GM18861 (cell line): ENCODE data around the gene SEMA3A.
"Not testable (repeated sequence)": the region's sequence is repeated elsewhere in the genome, so short reads cannot be mapped to it uniquely, and the experiment has no call there.

Experiments used
- ATAC-seq: cut with Tn5 transposase; IDR thresholded peaks from one replicate; pipeline ENCODE4 v1.9.1; 2021; ENCODE audit not compliant: unreplicated experiment

SEMA3A gene

DNA sequence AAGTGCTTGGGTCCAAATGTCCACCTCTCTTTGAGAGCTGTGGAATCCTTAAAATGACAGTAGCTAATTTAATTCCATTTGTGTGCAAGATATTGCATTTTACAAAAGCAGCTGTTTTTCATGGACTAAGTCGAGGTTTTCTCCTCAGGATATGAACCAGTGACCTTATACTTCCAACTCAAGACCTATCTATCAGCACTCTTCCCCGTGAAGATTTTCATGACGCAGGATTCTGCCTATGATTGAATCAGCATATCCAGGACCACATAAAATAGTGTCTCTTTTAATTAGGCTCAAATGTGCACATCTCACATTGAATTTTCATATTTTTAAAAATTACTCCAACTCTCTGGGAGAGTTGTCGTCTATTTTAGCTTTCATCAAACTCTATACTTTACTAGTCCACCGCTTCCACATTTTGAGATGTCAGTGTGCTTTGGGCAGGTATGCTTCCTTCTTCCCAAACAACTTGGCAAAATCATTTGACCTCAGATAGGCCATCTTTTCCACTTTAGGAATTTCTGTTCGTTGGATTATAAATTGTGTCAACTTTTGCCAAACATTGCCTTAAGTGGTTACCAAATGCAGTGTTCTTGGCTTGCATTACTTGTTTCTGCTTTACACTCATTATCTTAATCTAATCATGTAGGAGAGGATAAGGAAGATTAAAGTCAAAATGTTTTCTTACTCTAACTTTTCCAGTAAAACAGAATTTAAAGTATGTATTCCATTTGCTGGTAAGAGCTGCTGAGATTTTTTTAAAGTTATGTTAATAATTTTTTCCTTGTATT is 39.4 kb downstream of the SEMA3A start:
- ATAC-seq: no peak

DNA sequence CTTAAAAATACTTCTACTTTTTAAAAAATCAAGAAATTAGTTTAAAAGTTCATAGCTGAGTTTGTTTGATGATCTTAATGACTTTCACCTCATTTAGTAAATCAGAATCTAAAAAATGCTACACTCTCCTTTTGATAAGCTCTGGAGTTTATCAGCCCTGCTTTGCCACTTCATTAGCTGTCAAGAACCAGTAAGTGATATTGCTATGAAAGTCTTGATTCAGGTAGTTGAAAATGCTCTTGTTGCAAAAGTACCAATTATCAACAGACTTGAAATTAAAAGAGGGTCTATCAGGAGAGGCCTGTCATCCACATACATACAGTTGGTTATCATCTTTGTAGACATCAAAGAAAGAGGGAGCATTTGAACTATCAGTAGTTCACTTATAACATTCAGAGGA is 41.6 kb downstream of the SEMA3A start:
- no peak for ATAC-seq

DNA sequence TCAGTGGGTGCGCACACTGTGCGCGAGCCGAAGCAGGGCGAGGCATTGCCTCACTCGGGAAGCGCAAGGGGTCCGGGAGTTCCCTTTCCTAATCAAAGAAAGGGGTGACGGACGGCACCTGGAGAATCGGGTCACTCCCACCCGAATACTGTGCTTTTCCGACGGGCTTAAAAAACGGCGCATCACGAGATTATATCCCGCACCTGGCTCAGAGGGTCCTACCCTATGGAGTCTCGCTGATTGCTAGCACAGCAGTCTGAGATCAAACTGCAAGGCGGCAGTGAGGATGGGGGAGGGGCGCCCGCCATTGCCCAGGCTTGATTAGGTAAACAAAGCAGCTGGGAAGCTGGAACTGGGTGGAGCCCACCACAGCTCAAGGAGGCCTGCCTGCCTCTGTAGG is 44.2 kb downstream of the SEMA3A start:
- not testable (repeated sequence) for ATAC-seq

DNA sequence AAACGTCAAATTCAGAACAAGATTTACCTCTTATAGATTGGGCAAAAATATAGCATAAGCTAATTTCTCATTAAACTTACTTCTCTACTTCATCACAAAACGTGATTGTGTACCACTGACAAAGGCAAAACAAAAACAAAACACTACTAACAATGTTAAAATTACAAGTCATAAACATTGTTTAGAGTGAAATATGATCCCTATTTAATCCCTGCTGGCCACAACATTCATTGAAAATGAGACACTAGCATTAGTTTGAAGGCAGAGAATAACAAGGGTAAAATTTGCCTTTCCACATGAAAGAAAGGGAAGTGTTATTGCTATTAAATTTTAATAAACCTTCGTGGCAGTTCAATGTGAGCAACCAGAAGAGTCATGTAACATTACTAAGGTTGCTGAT is 45.0 kb downstream of the SEMA3A start:
- no peak for ATAC-seq

DNA sequence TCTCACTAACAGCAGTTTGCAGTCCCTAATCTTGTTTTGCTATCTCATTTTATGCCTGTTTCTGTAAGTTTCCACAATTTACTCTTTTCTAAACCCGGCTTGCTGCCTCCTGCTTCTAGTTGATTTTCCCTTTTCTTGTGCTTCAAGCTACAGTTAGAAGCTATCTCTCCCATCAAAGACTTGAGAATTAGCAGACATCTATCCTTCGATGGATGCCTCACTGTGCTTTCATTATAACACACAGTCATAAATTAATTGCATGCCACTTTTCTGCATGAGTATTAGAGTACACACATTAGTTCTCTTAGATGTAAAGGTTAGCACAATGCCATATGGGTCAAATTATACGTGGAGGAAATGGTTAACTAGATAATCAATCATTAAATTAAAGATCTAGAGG is 48.7 kb downstream of the SEMA3A start:
- no peak for ATAC-seq

DNA sequence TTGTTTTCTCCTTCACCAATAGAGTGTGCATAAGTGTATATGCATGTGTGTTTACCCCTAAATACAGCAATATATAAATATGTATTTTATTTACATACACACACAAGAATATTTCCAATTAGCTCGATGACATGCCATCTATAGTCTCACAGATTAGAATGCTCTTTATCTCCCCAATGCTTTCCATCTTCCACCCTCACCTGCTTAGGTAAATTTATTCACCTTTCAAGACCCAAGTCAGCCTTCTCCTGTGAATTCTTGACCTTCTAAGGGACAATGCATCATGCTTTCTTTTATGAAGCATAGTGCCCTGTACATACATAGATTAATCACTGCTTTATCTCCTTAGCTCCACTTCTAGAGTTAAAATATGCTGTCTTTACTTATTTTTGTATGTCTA is 49.7 kb downstream of the SEMA3A start:
- no peak for ATAC-seq

DNA sequence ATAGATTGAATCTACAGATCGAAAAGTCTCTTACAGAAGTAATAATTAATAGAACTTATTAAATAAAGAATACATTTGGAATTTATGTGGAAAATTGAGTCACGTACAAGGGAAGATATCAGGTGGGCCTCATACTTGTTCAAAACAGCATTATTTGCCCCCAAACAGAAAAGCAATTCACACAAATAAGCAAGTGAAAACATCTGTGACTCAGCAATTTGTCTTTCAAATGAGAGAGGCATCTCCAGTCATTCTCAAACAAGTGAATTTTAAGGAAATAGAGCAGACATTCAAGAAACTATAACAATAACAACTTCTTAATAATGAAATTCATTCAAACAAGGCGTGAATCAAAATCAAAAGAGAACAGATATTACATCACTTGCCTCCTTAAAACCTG is 50.1 kb downstream of the SEMA3A start:
- ATAC-seq: no peak

DNA sequence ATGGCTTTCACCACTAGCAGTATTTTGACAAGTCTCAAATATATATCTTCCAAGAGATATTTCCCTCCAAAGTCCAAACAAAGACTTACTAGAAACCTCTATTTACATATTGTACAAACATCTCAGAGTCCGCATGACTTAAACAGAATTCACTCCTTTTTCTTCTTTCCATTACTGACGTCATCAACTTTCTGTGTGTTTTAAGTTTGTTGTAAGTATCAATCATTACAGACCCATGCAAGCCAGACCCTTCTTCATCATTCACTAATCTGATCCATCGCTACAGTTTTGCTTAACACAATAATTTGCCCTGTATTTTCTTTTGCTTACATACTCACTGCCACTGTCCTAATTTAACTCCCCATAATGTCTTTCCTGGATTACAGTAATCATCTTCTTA is 51.9 kb downstream of the SEMA3A start:
- no peak for ATAC-seq

DNA sequence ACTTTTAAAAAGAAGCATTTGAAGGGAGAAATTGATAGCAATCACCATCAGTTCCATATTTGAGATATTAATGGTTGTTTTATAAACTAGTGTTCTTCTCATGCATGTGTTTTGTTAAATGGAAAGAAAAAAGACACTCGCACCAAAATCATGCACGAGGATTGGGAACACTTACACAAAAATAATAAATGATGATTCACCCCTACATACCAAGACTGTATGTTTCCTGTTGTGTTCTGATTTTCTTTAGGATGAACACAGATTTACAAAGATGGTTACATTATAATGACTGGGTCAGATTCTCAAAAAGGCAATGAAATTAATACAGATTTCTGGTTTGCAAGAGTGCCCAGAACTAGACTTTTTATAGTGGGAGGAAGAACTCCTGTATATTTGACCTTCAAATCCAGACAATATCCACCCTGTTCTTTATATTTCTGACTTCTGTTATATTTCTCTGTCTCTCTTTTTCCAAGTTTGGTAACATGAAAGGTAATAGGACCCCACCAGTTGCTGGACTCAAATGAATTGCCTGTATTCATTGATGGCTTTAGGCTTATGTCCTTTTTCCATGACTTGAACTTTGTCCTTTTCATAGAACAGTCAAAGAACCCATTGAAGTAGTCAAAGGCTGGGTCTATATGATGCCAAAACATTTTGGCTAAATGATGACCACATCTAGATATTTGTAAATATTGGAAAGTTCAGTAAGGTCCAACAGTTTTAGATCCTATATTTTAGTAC is 54.4 kb downstream of the SEMA3A start:
- no peak for ATAC-seq

DNA sequence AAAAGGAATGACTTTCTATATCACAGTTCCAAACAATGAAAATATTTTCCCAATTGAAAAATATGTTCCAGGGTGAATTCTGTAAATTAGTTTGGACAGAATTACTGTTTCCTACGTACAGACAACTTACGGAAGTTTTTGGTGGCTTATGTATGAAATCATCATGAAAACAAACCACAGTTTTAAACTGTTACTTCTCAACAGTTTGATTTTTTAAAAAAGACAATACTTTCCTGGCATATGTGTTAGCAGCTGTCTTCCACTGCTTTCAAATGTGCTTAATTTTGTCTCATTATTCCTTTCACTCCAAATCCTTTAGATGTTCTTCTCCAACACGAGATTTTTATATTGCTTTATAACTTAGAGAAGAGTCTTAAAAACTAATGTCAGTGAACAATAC is 56.2 kb downstream of the SEMA3A start:
- ATAC-seq: no peak

DNA sequence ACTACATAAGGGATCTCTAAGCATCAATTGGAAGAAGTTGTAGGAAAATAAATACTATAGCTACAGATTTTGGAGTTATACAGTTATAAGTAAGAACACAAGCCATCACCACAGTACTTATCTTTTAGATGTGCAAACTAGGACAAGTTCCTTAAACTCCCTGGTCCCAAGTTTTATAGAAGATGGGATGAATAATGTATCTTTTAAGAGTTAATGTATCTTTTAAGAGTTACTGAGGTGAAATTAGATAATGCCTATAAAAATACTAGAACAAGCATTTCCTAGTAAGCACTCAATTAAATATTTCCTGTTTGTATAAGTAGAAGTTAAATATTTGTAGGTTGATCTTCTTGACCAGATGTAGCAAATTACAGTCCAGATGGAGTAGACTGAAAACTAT is 56.8 kb downstream of the SEMA3A start:
- no peak for ATAC-seq

DNA sequence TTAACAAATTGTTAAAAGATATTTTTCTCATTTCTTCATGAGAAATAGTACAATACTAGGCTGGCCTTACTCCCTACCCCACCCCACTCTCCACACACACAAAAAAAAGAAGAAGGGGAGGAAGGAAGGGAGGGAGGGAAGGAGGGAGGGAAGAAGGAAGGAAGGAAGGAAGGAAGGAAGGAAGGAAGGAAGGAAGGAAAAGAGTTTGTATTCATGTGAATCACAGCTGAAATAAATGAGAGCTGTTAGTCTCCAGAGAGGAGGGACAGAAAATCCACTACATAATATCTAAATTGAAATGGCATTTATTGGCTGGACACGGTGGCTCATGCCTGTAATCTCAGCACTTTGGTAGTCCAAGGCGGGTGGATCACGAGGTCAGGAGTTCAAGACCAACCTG is 57.8 kb downstream of the SEMA3A start:
- no peak for ATAC-seq

DNA sequence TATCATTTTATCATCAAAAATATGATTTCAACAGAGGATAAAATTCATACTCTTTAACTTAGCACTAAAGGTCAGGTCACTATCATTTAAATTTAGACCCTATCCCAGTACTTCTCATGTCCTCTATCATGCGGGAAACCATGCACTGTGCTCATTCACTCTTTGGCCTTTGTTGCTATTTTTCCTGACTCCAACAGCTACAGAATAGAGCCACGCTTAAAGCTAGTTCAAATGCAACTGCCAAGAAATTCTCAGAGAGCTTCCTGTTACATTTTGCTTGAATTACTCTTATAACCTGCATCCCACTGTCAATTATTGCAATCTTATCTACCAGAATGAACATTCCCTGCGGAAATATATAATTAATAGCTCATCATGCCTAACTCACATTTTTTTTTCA is 58.3 kb downstream of the SEMA3A start:
- ATAC-seq: no peak

DNA sequence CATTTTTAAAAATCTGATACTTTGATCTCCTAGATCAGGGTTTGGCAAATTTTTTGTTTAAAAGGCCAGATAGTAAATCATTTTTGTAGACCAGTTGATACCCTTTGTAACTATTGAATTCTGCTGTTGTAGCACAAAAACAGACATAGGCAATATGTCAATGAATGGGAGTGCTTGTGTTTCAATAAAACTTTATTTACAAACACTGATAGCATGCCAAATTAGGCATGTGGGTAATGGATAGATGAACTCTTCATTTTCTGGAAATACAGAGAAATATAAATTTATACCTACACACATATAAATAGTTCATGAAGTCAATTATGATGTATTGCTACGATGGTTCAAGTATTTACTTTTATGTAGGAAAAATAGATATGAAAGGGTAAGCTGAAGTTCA is 60.4 kb downstream of the SEMA3A start:
- ATAC-seq: no peak

DNA sequence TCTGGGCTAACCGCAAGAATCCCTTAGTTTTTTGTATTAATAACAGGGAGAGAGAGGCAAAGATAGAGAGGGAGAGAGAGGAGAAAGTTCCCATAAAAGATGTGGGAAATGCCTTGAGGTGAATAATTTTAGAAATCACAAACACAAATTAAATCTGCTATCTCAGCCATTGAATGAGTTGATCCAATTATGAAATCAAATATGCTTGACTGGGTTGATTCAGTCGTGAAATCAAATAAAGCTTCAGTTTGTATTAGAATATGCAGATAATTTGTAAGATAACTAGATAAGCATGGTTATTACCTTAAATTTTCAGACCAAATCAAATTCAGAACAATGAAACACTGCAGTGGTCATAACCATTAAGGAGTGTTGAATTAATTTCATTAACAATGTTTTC is 68.9 kb downstream of the SEMA3A start:
- ATAC-seq: no peak

DNA sequence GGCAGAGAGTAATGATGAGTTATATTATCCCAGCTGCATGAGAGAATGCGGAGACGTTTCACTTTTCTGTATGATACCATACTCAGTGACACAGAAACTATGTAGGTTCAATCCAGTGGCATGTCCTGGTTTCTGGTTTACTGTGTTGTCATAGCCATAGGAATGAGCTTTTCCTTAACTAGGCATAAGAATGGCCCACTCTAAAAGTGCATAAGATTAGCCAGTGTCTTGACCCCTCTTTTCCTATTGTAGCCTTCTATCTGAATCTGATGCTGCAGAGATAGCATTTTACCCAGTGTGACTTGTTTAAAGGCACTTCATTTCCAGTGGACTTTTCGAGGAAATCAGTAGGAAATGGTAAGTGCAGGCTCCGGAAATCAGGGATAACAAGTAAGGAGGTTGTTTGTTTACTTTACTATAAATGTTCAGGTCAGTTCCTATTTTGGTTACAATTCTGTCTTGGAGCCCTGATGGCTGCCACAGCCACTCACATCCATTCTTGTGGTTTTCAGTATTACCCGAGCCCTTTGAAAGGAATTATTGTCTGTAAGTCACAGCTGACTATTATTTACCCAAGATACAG is 70.5 kb downstream of the SEMA3A start:
- no peak for ATAC-seq

DNA sequence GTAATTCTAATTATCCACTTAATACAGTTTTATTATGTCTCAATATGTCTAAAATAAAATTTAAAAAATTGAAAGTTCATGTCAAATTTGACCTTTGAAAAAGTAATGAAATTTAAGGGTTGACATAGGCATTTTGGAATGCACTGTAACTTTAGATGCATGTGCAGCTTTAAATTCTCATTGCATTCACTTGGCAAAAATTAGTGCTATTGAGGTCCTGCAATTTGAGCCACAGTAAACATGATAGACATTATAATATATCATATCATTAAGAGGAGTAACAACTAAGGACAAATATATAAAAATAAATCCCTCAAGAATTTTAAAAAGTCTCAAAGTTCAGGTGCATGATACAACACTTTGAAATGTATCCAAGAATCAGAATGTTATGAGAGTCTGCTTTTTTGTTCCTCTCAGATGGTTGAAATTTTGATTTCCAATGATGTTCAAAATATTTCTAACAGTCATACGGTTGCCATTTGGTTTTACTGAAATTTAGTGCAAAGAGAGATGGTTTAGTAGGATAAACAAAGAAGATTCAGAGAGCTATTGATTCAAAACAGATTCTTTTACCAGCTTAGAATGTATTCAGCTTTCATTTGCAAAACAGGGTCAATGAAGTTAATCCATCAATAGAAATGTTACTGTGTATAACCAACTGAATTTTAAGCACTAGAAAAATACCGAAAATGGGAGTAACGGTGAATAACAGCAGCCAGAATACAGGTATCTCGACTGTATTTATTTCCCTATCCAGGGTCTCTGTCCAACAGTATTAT is 71.8 kb downstream of the SEMA3A start:
- ATAC-seq: no peak

DNA sequence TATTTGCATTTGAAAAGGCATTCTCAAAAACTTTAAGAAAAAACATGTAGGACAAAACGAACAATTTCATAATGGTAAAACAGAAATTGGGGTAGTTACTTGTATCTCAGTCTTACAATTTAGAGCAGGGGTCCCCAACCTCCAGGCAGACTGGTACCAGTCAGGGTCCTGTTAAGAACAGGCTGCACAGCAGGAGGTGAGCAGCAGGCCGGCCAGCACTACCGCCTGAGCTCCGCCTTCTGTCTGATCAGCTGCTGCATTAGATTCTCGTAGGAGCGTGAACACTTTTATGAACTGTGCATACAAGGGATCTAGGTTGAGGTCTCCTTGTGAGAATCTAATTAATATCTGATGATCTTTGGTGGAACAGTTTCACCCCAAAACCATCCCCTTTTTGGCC is 77.3 kb downstream of the SEMA3A start:
- ATAC-seq: no peak

DNA sequence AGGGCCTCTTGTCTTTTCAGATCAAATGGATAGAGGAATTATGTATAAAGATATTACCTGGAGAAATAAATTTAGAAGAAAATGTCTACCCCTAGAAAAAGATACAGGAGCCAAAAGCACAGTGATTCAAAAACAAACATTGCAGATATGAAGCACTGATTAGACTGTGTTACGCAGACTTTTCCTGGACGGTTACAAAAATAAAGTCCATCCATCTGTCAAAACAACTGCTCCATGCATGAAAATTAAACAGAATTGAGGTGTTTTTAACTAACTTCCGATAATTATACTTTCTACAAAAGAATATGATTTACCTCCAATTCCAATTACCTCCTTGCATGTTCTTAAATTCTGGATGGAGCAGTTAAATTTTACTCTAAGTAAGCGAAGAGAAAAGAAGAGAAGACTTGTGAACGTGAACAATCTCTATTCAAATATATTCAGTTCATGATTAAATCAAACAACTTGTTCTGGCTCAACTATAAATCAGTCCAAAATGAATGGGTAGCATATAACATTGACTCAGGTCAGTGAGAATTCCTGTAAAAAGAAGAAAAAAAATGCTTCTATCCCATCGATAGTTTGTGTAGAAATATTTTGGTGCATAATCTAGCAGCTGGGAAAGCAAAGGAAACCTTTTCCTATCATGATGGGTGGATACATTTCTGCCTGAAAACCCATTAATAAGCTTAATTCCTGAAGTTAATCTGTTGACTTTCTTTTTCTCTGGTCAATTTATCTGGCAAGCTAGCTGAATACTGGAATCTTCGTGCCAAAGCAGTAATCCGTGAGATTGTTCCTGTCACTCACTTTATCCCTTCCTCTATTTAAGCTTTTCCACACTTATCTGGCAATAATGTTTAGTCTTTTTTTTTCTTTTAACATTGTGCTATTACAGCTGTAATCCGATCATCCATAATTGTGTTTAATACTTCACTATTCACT is 80.4 kb downstream of the SEMA3A start:
- ATAC-seq: no peak

DNA sequence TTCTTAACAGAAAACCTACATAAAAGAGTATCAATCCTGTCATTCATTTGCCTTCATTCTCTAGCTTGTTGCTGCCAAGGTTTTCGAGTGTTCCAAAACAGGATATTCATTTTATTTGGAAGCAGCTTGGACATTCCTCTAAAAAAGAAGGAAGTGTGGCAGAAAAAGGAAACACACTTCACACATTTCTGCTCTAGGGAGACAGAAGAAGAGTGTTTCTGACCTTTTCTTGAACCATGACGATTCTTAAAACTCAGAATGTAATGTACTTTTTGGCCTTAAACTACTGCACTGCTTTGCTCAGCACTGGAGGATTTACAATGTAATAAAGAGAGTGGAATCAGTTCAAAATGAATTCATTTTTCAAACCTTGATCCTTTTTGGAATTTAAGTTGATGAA is 81.3 kb downstream of the SEMA3A start:
- no peak for ATAC-seq
